ENCODE measurements around the gene PSMG3. TPM values are rescaled to one million over a fixed set of nuclear protein-coding genes. Genes with fewer than 3 reads are reported as not detected.

PSMG3 gene
- polyA plus RNA-seq, 1 experiment, result 31.1 TPM

DNA sequence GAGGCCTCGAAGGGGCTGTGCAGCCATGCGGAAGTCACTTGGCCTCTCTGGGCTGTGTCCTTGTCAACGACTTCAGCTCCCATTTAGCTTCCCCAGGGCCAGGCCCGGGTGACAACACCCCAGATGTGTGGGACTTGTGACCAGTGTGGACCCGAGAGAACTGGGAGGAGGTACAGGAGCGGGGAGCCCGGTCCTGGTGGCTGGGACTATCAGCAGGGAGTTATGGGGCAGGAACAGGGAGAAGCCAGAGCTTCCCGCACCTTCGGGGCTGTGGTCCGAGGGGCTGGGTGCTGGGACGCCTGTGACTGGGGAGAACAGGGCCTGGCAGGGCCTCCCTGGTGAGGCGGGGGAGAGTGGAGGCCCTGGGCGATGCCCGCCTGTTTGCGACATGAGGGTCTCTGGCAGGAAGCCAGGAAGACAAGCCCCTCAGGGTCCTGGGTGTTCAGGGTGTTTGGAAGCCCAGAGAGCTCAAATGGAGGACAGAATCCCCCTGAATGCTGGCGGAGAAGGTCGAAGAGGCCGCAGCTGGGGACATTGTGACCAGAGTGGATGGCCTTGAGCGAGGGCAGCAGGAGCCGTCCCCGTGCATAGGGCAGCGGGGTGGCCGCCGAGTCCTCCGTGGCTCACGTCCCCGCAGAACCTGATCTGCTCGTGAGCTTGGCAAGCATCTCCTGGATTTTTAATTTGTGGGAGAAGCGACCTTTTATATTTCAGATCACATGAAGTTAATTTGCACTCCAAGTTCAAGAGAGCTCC lies 30.0 kb upstream of the PSMG3 start:
- Histone ChIP-seq H3K27me3 (ENCODE audit: control insufficient read depth, insufficient read depth, low read length) (peaks cover 47% of the 10 kb centered on the region), H3K4me3 (ENCODE audit: low read depth, low read length) (no peak overlapping the region), H3K9me3 (ENCODE audit: control insufficient read depth, insufficient read depth, low read length) (no peaks in the 10 kb centered on the region; the same call in 1 of the 2 replicates), H3K27ac (ENCODE audit: low read depth, low read length) (no peak overlapping the region)
- DNase-seq (ENCODE audit: low read depth, low spot score), result no peak
- ChIA-PET POLR2A (no interaction called here), CTCF (no interaction called here)
- TF ChIP-seq, protein P1, sequence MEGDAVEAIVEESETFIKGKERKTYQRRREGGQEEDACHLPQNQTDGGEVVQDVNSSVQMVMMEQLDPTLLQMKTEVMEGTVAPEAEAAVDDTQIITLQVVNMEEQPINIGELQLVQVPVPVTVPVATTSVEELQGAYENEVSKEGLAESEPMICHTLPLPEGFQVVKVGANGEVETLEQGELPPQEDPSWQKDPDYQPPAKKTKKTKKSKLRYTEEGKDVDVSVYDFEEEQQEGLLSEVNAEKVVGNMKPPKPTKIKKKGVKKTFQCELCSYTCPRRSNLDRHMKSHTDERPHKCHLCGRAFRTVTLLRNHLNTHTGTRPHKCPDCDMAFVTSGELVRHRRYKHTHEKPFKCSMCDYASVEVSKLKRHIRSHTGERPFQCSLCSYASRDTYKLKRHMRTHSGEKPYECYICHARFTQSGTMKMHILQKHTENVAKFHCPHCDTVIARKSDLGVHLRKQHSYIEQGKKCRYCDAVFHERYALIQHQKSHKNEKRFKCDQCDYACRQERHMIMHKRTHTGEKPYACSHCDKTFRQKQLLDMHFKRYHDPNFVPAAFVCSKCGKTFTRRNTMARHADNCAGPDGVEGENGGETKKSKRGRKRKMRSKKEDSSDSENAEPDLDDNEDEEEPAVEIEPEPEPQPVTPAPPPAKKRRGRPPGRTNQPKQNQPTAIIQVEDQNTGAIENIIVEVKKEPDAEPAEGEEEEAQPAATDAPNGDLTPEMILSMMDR (IDR thresholded peaks at IDR 0.05; ENCODE audit: low read depth, low read length), result no peak

DNA sequence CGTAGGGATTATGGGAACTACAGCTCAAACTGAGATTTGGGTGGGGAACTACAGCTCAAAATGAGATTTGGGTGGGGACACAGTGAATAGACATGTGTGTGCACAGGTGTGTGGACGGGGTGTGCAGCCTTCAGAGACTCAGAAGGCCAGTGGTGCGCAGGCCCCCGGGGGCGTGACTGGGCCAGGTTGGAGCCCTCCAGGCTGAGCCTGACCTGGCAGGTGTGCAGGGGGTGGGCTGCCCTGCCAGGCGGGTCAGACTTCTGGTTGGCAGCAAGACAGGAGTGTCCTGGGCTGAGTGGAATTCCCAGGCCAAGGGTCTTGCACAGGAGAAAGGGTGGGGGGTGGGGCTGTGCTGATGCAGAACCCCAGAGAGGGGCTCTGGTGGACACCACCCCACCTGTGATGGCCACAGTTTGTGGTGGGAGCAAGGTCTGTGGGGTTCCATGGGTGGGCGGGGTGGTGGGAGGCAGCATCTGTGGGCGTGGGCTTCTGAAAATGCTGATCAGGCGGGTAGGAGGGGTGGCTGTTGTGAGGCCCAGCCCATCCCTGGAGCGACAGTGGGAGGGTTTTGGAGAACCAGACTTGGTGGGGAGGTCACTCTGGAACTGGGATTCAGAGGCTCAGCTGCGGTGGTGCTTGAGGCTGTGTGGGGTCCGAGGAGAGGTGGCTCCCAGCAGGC lies 29.3 kb upstream of the PSMG3 start:
- POLR2A ChIA-PET, result no interaction called here
- no peak overlapping the region for H3K27ac ChIP-seq (ENCODE audit: low read depth, low read length)
- no peak for DNase-seq (ENCODE audit: low read depth, low spot score)
- TF ChIP-seq, protein P1 (IDR thresholded peaks at IDR 0.05; ENCODE audit: low read depth, low read length), result no peak
- CTCF ChIA-PET, result interaction anchor here (1.0 kb wide), 1 partner anchor 20 kb away, joined by 3 read pairs; no protein-coding TSS in a partner anchor
- H3K9me3 ChIP-seq (ENCODE audit: control insufficient read depth, insufficient read depth, low read length), result no peaks in the 10 kb centered on the region; the same call in 1 of the 2 replicates
- H3K4me3 ChIP-seq (ENCODE audit: low read depth, low read length), result no peak overlapping the region
- H3K27me3 ChIP-seq (ENCODE audit: control insufficient read depth, insufficient read depth, low read length), result peaks cover 40% of the 10 kb centered on the region

DNA sequence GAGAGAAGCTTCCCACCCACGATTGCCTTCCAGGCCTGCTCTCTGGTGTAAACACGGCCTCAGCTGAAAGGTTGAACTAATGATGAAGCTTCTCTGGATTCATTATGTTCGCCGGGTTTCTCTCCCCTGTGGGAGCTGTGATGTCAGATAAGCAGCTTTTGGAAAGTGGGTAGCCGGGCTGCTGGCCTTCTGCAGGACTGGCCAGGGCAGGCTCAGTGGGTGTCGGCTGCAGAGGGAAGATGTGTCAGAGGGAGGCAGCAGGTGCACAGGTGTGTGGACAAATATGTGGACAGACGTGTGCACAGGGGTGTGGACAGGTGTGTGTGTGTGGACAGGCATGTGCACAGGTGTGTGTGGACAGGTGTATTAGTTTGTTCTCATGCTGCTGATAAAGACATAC lies 28.5 kb upstream of the PSMG3 start:
- ChIA-PET POLR2A (no interaction called here), CTCF (interaction anchor here (1.0 kb wide), 1 partner anchor 19 kb away, joined by 3 read pairs; no protein-coding TSS in a partner anchor)
- TF ChIP-seq, protein P1 (IDR thresholded peaks at IDR 0.05; ENCODE audit: low read depth, low read length), result no peak
- peaks cover 37% of the 10 kb centered on the region for H3K27me3 ChIP-seq (ENCODE audit: control insufficient read depth, insufficient read depth, low read length)
- DNase-seq (ENCODE audit: low read depth, low spot score), result no peak
- no peak overlapping the region for H3K4me3 ChIP-seq (ENCODE audit: low read depth, low read length)
- peaks cover 4% of the 10 kb centered on the region; the same call in 1 of the 2 replicates for H3K9me3 ChIP-seq (ENCODE audit: control insufficient read depth, insufficient read depth, low read length)
- no peak overlapping the region for H3K27ac ChIP-seq (ENCODE audit: low read depth, low read length)

DNA sequence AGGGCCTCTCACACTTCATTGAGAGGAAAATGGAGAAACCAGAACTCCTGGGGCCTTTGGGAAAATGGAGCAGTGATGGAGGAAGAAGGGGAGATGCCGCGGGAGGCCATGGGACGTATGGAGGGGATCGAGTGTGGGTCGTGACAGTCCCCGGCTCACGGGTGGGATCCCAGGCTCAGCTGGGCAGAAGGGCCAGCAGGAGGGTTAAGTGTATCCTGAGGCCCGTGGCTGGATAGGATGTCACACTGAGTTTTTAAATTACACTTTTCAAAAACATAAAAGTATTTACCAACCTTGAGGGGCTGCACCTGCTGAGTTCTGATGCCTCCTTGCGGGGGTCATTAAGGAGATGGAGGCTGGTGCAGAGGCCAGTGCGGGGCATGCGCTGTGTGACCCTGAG lies 28.0 kb upstream of the PSMG3 start:
- H3K4me3 ChIP-seq (ENCODE audit: low read depth, low read length), result no peak overlapping the region
- CTCF ChIA-PET, result no interaction called here

More for the DNA sequence above, 28.0 kb upstream of the PSMG3 start:
- no peak for DNase-seq (ENCODE audit: low read depth, low spot score)
- peaks cover 42% of the 10 kb centered on the region for H3K27me3 ChIP-seq (ENCODE audit: control insufficient read depth, insufficient read depth, low read length)
- no peak overlapping the region for H3K27ac ChIP-seq (ENCODE audit: low read depth, low read length)
- POLR2A ChIA-PET, result no interaction called here
- TF ChIP-seq, protein P1 (IDR thresholded peaks at IDR 0.05; ENCODE audit: low read depth, low read length), result no peak
- peaks cover 4% of the 10 kb centered on the region; the same call in 1 of the 2 replicates for H3K9me3 ChIP-seq (ENCODE audit: control insufficient read depth, insufficient read depth, low read length)

Measured in AG04450 (cell line).